HCT116 (cell line): ENCODE measurements around the gene METTL6. TPM values are rescaled to one million over a fixed set of nuclear protein-coding genes. Genes with fewer than 3 reads are reported as not detected.
"Not testable (repeated sequence)": the region's sequence is repeated elsewhere in the genome, so short reads cannot be mapped to it uniquely, and the experiment has no call there.

Experiments used
- ATAC-seq: fragments of 200-7000 bp; cut with Tn5 transposase; 2 replicates; pipeline ENCODE4 v1.9.1; 2020; ENCODE audit warnings: mild to moderate bottlenecking, moderate library complexity
- BruUV-seq: library from RNA; stranded (reverse); fragments of 400-500 nt; replicated peaks from 2 replicates; lab custom pipeline; 2021; lab: Mats Ljungman, UMichigan
- CTCF ChIA-PET: fragments of 300-600 bp; sonication (Branson Sonifier 250); formaldehyde crosslinking; loops from one replicate; lab custom pipeline; 2021; ENCODE audit warnings: antibody characterized with exemption; lab: Charles Lee
- POLR2A ChIA-PET: fragments of 300-600, 350-600 bp; sonication (Branson Sonifier 250); formaldehyde crosslinking; loops from one replicate; lab custom pipeline; 2021; ENCODE audit warnings: antibody characterized with exemption; lab: Charles Lee
- RAD21 ChIA-PET, 2 experiments: fragments of 300-600 bp; sonication (Branson Sonifier 250); formaldehyde crosslinking; loops; one replicate each; lab custom pipeline; 2023; ENCODE audit warnings: low total read pairs in 2 of 2; ENCODE audit not compliant: uncharacterized antibody in 2 of 2, unreplicated experiment in 2 of 2, low non-redundant PET in 1 of 2; lab: Charles Lee
- DNase-seq: peaks from one replicate; pipeline ENCODE4 v3.0.0-alpha.2; 2010; ENCODE audit warnings: low read depth, low spot score
- H2AFZ ChIP-seq: fragments of 200-600 bp; shearing (Covaris generic), sonication (generic); 2 replicates; pipeline ENCODE4 v1.6.1; 2017; ENCODE audit warnings: low read depth, mixed run types, mixed read lengths, antibody characterized with exemption, low read length; ENCODE audit not compliant: poor library complexity, severe bottlenecking
- H3K27ac ChIP-seq: 2 replicates; pipeline ENCODE4 v1.5.1; 2012; ENCODE audit warnings: low read depth, low read length
- H3K27me3 ChIP-seq: fragments of 200-600 bp; sonication (generic); 2 replicates; pipeline ENCODE4 v1.6.1; 2016; ENCODE audit warnings: mixed run types, low read length, mixed read lengths; ENCODE audit not compliant: insufficient read depth
- H3K36me3 ChIP-seq, 2 experiments: fragments of 200-500 bp in 1 of 2; fragments of 200-600 bp in 1 of 2; sonication (Bioruptor generic) in 1 of 2; sonication (generic) in 1 of 2; 2 replicates each; pipeline versions ENCODE4 v1.5.1 to v1.6.1; 2014 to 2016; ENCODE audit warnings: low read length in 2 of 2, inconsistent platforms in 1 of 2, mixed read lengths in 1 of 2, mixed run types in 1 of 2; ENCODE audit not compliant: insufficient read depth in 2 of 2, control insufficient read depth in 1 of 2
- H3K4me1 ChIP-seq, 2 experiments: fragments of 200-600 bp in 1 of 2; sonication (generic) in 1 of 2; 2 replicates each; pipeline versions ENCODE4 v1.5.1 to v1.6.1; 2012 to 2017; ENCODE audit warnings: low read length in 2 of 2, inconsistent platforms in 1 of 2, mild to moderate bottlenecking in 1 of 2, mixed read lengths in 1 of 2, mixed run types in 1 of 2, moderate library complexity in 1 of 2; ENCODE audit not compliant: insufficient read depth in 2 of 2, control insufficient read depth in 1 of 2
- H3K4me2 ChIP-seq: fragments of 200-600 bp; sonication (generic); 2 replicates; pipeline ENCODE4 v1.6.1; 2017; ENCODE audit warnings: mixed run types, low read length, mixed read lengths
- H3K4me3 ChIP-seq, 2 experiments: fragments of 200-600 bp in 1 of 2; sonication (generic) in 1 of 2; replicated peaks in 1 of 2; 2 replicates each; pipeline ENCODE4 v1.5.1; 2011 to 2016; ENCODE audit warnings: low read length in 2 of 2, control low read depth in 1 of 2, low read depth in 1 of 2, mild to moderate bottlenecking in 1 of 2, mixed read lengths in 1 of 2, mixed run types in 1 of 2
- H3K79me2 ChIP-seq: fragments of 200-600 bp; sonication (generic); 2 replicates; pipeline ENCODE4 v1.6.1; 2017; ENCODE audit warnings: mild to moderate bottlenecking, mixed run types, low read length, moderate library complexity, mixed read lengths; ENCODE audit not compliant: insufficient read depth
- H3K9ac ChIP-seq: fragments of 200-600 bp; sonication (generic); 2 replicates; pipeline ENCODE4 v1.6.1; 2016; ENCODE audit warnings: low read length, mixed read lengths
- H3K9me2 ChIP-seq: fragments of 200-600 bp; sonication (generic), shearing (Covaris generic); 2 replicates; pipeline ENCODE4 v1.6.1; 2017; ENCODE audit warnings: mixed run types, mild to moderate bottlenecking, moderate library complexity; ENCODE audit not compliant: insufficient read depth
- H3K9me3 ChIP-seq, 2 experiments: fragments of 200-500 bp in 1 of 2; fragments of 200-600 bp in 1 of 2; sonication (Bioruptor generic) in 1 of 2; sonication (generic) in 1 of 2; 2 replicates each; pipeline ENCODE4 v1.6.1; 2014 to 2017; ENCODE audit warnings: low read length in 2 of 2, mixed read lengths in 2 of 2, inconsistent platforms in 1 of 2, low read depth in 1 of 2, mild to moderate bottlenecking in 1 of 2, mixed run types in 1 of 2, moderate library complexity in 1 of 2; ENCODE audit not compliant: control insufficient read depth in 1 of 2, insufficient read depth in 1 of 2
- H4K20me1 ChIP-seq: fragments of 200-600 bp; sonication (generic), shearing (Covaris generic); 2 replicates; pipeline ENCODE4 v1.6.1; 2017; ENCODE audit warnings: mixed run types, mild to moderate bottlenecking, moderate library complexity; ENCODE audit not compliant: insufficient read depth
- EZH2 ChIP-seq: fragments of 200-600 bp; sonication (generic); IDR thresholded peaks from 2 replicates; pipeline ENCODE4 v1.6.1; 2017; ENCODE audit warnings: antibody characterized with exemption, mixed run types
- JUND ChIP-seq: IDR thresholded peaks from 2 replicates; pipeline ENCODE4 v1.6.1; 2012
- POLR2AphosphoS5 ChIP-seq: IDR thresholded peaks from 2 replicates; pipeline ENCODE4 v1.6.1; 2011; ENCODE audit warnings: mild to moderate bottlenecking, low read depth, low read length, moderate library complexity
- RAD21 ChIP-seq: IDR thresholded peaks from 2 replicates; pipeline ENCODE4 v1.6.1; 2012; ENCODE audit warnings: low read depth, mild to moderate bottlenecking
- SIN3A ChIP-seq: IDR thresholded peaks from 2 replicates; pipeline ENCODE4 v1.6.1; 2012; ENCODE audit warnings: low read depth
- TCF7L2 ChIP-seq: IDR thresholded peaks from 2 replicates; pipeline ENCODE4 v1.7.0; 2011; ENCODE audit warnings: borderline replicate concordance, inconsistent platforms; ENCODE audit not compliant: insufficient read depth, insufficient read length; ENCODE audit errors: extremely low read depth
- YY1 ChIP-seq: IDR thresholded peaks from 2 replicates; pipeline ENCODE4 v1.6.1; 2011; ENCODE audit warnings: low read length, low read depth, moderate library complexity, mild to moderate bottlenecking; ENCODE audit not compliant: insufficient replicate concordance; ENCODE audit errors: extremely low read depth
- ZFX ChIP-seq: fragments of 450-650 bp; IDR thresholded peaks from 2 replicates; pipeline ENCODE4 v1.6.1; 2017
- intact Hi-C: fragments of 100-400 bp; cut with micrococcal nuclease; formaldehyde crosslinking; loops from 2 replicates; pipeline ENCODE4 v1.10.0; 2022
- total RNA-seq: library from RNA; stranded (reverse); gene quantifications from one replicate; pipeline ENCODE4 v1.2.1, GENCODE V29; 2021; ENCODE audit not compliant: unreplicated experiment

The METTL6 gene
- total RNA-seq, 1 experiment from 2014 or later, result 14.7 TPM

DNA sequence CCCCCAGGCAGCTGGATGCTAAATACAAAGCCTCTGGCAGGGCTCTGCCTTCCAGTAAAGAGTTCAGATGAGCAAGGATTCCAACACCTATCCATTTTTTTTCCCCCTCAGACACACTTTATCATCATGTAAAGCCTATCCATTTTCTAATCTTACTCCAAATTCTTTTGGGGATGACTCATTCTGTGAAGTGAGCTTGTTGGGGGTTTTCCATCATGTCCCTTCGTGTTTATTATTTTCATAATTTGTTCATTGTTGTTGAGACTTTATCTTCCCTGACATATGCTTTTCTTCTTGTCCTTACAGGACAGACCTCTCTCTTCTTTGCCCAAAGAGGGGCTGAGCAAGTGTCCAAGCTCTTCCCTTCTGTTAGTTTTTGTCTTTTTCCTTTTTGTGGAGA lies 60.3 kb downstream of the METTL6 start:
- H4K20me1 ChIP-seq, result no peaks in the 10 kb centered on the region
- H3K9me3 ChIP-seq, result no peaks in the 10 kb centered on the region
- H3K4me1 ChIP-seq, result peaks cover 6 to 21% of the 10 kb centered on the region in 2 experiments
- no peaks in the 10 kb centered on the region for H3K9me2 ChIP-seq
- no peaks in the 10 kb centered on the region for H3K79me2 ChIP-seq
- peak overlapping the region; percentile 13; the same call in 1 of the 2 replicates for H3K4me2 ChIP-seq
- H3K36me3 ChIP-seq, result no peaks in the 10 kb centered on the region
- H3K27me3 ChIP-seq, result no peaks in the 10 kb centered on the region
- no peak overlapping the region for H3K4me3 ChIP-seq
- no TSS peak for BruUV-seq
- peak overlapping the region; percentile 15 for H2AFZ ChIP-seq
- intact Hi-C loops, result no loop called here
- TF ChIP-seq ZFX (no peak), JUND (no peak), EZH2 (no peak), POLR2AphosphoS5 (no peak), SIN3A (no peak), YY1 (no peak), TCF7L2 (no peak), RAD21 (no peak)
- H3K27ac ChIP-seq, result no peak overlapping the region
- ChIA-PET POLR2A (no interaction called here), RAD21 (no interaction called here), CTCF (no interaction called here)
- no peak for DNase-seq
- no peak for ATAC-seq
- no peak overlapping the region for H3K9ac ChIP-seq

DNA sequence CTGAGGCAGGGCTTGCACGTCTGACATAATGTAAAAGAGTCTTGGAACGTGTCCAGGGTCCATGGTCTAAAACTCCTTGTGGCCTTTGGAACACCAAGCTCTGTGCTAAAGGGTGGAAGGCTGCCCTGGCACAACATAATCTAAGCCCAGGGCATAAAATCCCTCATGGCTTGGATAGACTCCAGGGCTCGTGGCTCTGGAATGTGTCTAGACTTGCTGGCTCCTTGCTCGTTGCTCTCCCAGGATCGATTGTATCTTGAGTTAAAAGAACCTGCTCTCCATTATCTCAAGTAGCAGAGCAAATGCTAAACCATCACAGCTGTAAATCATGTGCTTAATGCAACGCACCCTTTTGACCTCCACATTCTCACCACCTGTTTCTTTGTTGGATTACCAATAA lies 63.3 kb downstream of the METTL6 start:
- H2AFZ ChIP-seq, H3K4me3 ChIP-seq, H3K27ac ChIP-seq, H3K9me3 ChIP-seq, H3K79me2 ChIP-seq, ATAC-seq, POLR2A ChIA-PET, H3K4me2 ChIP-seq, RAD21 ChIA-PET, BruUV-seq, intact Hi-C loops, H3K27me3 ChIP-seq, H3K9me2 ChIP-seq, DNase-seq, H4K20me1 ChIP-seq, CTCF ChIA-PET, H3K36me3 ChIP-seq, H3K9ac ChIP-seq: not testable (repeated sequence)
- peaks cover 14 to 44% of the 10 kb centered on the region in 2 experiments for H3K4me1 ChIP-seq
